GM19240 (cell line): ENCODE data around the gene FLOT1.

Experiments
- DNase-seq: peaks from one replicate; pipeline ENCODE4 v3.0.0; 2011; ENCODE audit warnings: low spot score; ENCODE audit not compliant: insufficient read length

FLOT1 gene

GRCh38 chr6:30742316-30743098 lies at the start of gene FLOT1:
TSS of gene FLOT1 (minus strand) at chr6:30742687. CDS start at chr6:30742189, 498 bp downstream.
- DNase-seq = peak; percentile 85

DNA sequence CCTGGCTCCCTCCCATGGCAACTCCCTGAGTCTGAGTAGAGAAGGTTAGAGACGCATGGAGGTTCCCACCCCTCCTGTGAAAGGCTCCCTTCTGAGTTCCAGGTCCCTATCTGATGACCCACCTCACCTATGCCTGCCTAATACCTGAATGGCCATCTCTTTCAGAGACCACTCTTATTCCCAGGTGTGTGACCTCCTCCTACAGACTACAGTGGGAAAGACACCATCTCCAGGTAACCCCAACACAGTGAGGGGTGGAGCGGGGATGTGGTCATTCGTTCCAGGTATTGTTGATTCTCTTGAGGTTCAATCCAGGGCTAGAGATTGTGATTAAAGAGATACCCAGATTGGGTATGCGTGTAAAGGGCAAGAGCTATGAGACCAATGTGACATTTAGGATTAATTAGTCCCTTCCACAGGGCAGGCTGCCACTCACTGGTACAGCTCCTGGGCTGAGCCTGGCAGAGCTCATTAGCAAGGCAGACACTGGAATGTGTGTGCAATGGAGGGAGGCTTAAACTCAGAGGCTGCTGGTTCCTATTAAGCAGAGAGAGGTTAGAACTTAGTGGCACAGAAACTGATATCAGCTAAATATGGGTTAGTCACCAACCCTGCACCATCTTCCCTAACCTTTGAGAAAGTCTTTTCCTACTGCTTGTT lies 48.4 kb upstream of the FLOT1 start:
- DNase-seq = no peak

GRCh38 chr6:30789606-30790005 lies 47.1 kb upstream of the FLOT1 start:
- no peak for DNase-seq

DNA sequence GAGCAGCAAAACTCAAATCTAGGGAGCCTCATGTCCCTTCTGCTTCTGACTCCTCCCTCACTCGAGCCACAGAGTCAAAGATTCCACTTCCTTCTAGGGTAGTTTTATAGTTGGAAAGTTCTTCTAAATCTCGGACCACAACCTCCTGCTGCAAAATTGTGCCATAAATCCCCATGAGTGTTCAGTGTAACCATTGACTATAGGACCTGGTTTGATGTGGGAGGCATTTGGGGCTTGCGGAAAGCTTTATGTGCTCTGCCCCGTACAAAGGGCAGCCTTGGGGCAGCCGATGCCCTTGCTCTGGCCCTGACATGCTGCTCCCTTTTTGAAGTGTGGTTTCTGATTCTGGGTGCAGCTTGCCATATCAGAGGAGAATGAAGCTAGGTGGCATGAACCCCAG lies 45.5 kb upstream of the FLOT1 start:
- no peak for DNase-seq

- DNase-seq = no peak
Measured at GRCh38 chr6:30782425-30783014, 40.0 kb upstream of the FLOT1 start.

DNA sequence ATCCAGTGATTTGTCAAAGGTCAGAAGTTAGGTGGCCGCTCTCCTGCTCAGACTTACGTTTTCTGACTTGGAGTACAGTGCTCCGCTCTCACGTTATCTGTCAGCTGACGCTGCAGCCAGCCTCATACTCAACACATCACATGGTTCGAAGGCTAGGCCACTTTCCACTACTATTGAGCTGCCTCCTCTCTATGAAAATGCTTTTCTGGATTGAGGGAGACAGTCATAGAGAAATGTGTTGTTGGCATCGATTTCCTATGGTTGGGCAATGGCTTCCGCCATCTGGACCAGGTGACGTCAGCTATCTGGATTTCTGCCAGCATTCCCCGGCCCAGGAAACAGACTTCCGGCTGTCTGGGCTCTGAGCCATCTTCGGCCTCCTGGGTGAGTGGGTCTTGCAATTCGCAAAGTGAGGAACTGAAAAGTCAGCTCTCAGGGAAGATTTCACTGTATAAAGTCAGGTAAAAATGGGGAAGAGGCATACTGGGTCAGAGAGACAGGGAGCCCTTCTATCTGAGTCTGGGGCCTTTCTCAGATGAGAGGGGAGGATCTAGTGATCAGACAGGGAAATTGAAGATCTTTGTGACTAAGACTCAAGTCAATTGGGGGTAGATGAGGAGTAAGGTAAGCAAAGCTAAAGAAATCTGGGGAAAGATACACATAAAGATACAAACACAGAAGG lies 39.4 kb upstream of the FLOT1 start:
- DNase-seq = no peak

GRCh38 chr6:30781395-30781742 lies 38.9 kb upstream of the FLOT1 start:
- DNase-seq = no peak

- no peak for DNase-seq
Measured at GRCh38 chr6:30780642-30780920, 38.1 kb upstream of the FLOT1 start.

- no peak for DNase-seq
Measured at GRCh38 chr6:30779850-30780641, 37.6 kb upstream of the FLOT1 start.

GRCh38 chr6:30778001-30778635 lies 35.6 kb upstream of the FLOT1 start:
- DNase-seq = no peak

DNA sequence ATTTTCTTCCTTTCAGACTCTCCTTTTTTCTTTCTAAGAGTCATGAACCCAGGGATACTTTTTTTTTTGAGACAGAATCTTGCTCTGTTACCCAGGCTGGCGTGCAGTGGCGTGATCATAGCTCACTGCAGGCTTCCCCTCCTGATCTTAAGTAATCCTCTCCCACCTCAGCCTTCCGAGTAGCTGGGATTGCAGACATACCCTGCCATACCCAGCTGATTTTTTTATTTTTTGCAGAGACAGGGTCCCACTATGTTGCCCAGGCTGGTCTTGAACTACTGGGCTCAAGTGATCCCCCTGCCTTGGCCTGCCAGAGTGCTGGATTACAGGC lies 34.6 kb upstream of the FLOT1 start:
- no peak for DNase-seq

- DNase-seq = no peak
Measured at GRCh38 chr6:30776390-30777154, 34.1 kb upstream of the FLOT1 start.

- no peak for DNase-seq
Measured at GRCh38 chr6:30775104-30775503, 32.6 kb upstream of the FLOT1 start.

- DNase-seq = no peak
Measured at GRCh38 chr6:30774701-30775100, 32.2 kb upstream of the FLOT1 start.

DNA sequence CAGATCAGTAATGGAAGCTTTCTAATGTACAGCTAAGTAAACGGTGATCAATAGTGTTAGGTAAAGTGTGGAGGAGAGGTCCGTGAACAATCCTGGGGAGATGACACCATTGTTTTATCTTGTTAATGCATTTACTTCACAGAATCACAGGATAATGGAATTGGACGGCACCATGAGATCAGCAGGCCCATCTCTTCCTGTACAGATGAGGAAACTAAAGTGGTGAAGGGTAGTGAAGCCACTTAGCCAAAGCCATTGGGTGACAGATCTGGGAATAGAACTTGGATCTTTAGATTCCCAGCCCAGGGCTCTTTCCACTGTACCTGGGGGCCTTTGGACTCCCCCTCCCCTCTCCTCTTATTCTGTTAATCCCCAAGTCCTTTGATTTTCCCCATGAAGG lies 28.1 kb upstream of the FLOT1 start:
- DNase-seq = no peak

DNA sequence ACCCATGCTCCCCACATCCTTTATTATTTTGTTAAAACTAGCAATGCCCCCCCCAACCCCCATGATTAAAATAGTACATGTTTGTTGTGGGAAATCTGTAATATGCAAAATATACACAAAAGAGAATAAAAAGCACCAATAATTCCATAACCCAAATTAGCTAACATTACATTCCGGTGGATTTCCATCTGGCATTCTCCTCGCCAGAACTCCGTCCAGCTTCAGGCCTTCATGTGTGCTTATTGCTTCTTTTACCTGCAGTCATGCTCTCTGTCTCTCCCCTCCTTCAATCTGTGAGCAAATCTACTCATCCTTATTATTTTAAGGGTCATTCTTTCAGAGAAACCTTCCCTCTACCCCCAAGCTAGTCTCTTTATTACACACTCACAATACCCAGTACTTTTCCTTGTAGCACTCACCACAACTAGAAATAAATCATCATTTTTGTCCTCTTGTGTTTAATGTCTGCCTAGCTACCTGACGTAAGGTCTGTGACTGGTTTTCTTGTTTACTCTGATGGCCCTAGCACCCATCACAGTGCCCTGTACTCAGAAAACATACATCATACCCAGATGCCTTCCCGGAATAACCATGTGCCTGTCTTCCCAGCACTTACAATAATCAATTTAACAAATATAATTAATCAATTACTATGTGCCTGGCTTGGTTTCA lies 27.5 kb upstream of the FLOT1 start:
- DNase-seq = no peak

GRCh38 chr6:30769088-30769852 lies 26.8 kb upstream of the FLOT1 start:
- no peak for DNase-seq

DNA sequence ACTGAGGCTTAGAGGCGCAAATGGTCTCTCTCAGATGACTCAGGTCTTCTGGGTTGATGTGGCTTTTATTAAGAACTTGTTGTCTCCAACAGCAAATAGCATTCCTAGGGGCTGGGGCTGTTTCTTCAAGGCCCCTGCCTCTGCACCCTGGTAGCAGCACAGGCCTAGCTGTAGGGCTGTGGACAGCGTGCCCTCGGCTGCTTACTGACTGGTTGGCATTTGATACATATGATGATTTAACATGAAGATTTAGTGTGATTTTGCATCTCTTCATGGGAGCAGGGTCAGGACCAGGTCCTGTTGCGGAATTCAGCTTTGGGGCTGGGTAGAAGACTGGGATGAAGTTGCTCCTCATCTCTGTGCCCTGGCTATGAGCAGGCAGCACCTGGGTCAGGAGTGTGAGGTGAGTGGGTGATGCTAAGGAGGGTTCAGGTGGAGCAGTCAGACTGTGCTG lies 26.2 kb upstream of the FLOT1 start:
- no peak for DNase-seq

GRCh38 chr6:30767944-30768301 lies 25.4 kb upstream of the FLOT1 start:
- no peak for DNase-seq
